Measurements from ENCODE around the gene ACRBP. TPM values are rescaled to one million over a fixed set of nuclear protein-coding genes. Genes with fewer than 3 reads are reported as not detected.

The ACRBP gene
- total and polyA plus RNA-seq, 2 donors (not counting 3 experiments of a cell fraction or from before 2014, with no cell fraction given) = 1.3 to 5.7 TPM

GRCh38 chr12:6620885-6621274 lies 26.4 kb downstream of the ACRBP start:
- H3K27ac ChIP-seq (ENCODE audit: insufficient read depth, low read depth, low read length) = no peak overlapping the region
- no peaks in the 10 kb centered on the region for H3K9me1 ChIP-seq (replicated peaks; ENCODE audit: control insufficient read depth, extremely low read depth, insufficient read depth, low read length)
- no peaks in the 10 kb centered on the region for H3K9me3 ChIP-seq (replicated peaks; ENCODE audit: control insufficient read depth, insufficient read depth, low read length)
- dilution Hi-C loops (cut with MboI; ENCODE audit: extremely low pct_ligation_motif_present, low sequenced_read_pairs) (no loop called here), intact Hi-C loops (cut with micrococcal nuclease) (loop anchor here (1.0 to 2.0 kb wide), 2 partner anchors 18 to 42 kb away; partner anchors contain the start of gene ING4)
- ChIA-PET CTCF (interaction anchor here (0.7 to 4.8 kb wide), 21 partner anchors 9 to 209 kb away, joined by 3 to 63 read pairs (median 6); partner anchors contain the start of genes ACRBP, COPS7A, LPAR5 and PTMS), POLR2A (interaction anchor here (1.0 kb wide), 1 partner anchor 145 kb away, joined by 3 read pairs; the partner anchor contains the start of gene PTMS)
- H3K4me3 ChIP-seq (replicated peaks in 1 of 3; ENCODE audit: insufficient read depth in 1 of 3, low read depth in 1 of 3, low read length in 3 of 3) = peak overlapping the region in 1 of 3 experiments; percentile 6
- no peak overlapping the region for H3K9ac ChIP-seq (replicated peaks; ENCODE audit: extremely low read depth, insufficient read depth, low read length)
- no peaks in the 10 kb centered on the region for H3K36me3 ChIP-seq (ENCODE audit: control insufficient read depth in 2 of 2, extremely low read depth in 1 of 2, insufficient read depth in 2 of 2, low read length in 2 of 2)
- TF ChIP-seq POLR2A (IDR thresholded peaks at IDR 0.05; ENCODE audit: low read depth, low read length) (no peak), CTCF (IDR thresholded peaks at IDR 0.05; ENCODE audit: extremely low read depth in 1 of 2, insufficient read depth in 1 of 2, low read depth in 1 of 2, low read length in 2 of 2) (no peak), MAX (IDR thresholded peaks at IDR 0.05; ENCODE audit: insufficient read depth, insufficient read length) (no peak), POLR2AphosphoS5 (IDR thresholded peaks at IDR 0.05; ENCODE audit: insufficient read depth, low read depth, low read length) (no peak), MYC (IDR thresholded peaks at IDR 0.05; ENCODE audit: low read depth, low read length) (no peak), FOS (IDR thresholded peaks at IDR 0.05; ENCODE audit: borderline replicate concordance, insufficient read depth, low read length) (no peak), EZH2 (IDR thresholded peaks at IDR 0.05; ENCODE audit: borderline replicate concordance, low read depth, low read length, severe bottlenecking) (no peak), GATA2 (IDR thresholded peaks at IDR 0.05; ENCODE audit: insufficient read depth, insufficient read length, low read depth, low read length) (no peak), JUN (IDR thresholded peaks at IDR 0.05; ENCODE audit: borderline replicate concordance, insufficient read depth, insufficient read length, low read depth) (no peak)
- FAIRE-seq (no peak), DNase-seq (ENCODE audit: low read depth, low spot score) (no peak)
- H3K27me3 ChIP-seq (ENCODE audit: control insufficient read depth in 2 of 2, insufficient read depth in 2 of 2, low read length in 2 of 2) = no peaks in the 10 kb centered on the region
- no TSS peak for BruUV-seq (replicated peaks)
- H3K79me2 ChIP-seq (ENCODE audit: control insufficient read depth, insufficient read depth, low read length) = no peaks in the 10 kb centered on the region
- no peak overlapping the region for H3K4me2 ChIP-seq (ENCODE audit: insufficient read depth, low read length)
- H2AFZ ChIP-seq (ENCODE audit: low read depth, low read length) = peak overlapping the region; percentile 78
- no peaks in the 10 kb centered on the region for H3K4me1 ChIP-seq (ENCODE audit: control insufficient read depth, extremely low read depth, insufficient read depth, low read length)
- no peaks in the 10 kb centered on the region for H4K20me1 ChIP-seq (replicated peaks; ENCODE audit: control insufficient read depth, extremely low read depth, insufficient read depth, low read length)
